Keratinocyte (primary cell): ENCODE data around the gene EPB41L4B.

Source experiments
- EZH2 ChIP-seq: IDR thresholded peaks from one replicate; pipeline ENCODE4 v1.6.1; 2012; ENCODE audit warnings: inconsistent platforms, mild to moderate bottlenecking, low read length, moderate library complexity
- TF ChIP-seq, protein P1 (sequence below), 3 experiments: IDR thresholded peaks in 1 of 3; conservative IDR thresholded peaks in 1 of 3; optimal IDR thresholded peaks in 1 of 3; 2 replicates in 2 of 3; 3 replicates in 1 of 3; pipeline versions ENCODE3 to v1.5.1; 2011; ENCODE audit warnings: low read length in 3 of 3, mild to moderate bottlenecking in 3 of 3, moderate library complexity in 2 of 3, control low read depth in 1 of 3, inconsistent platforms in 1 of 3; ENCODE audit not compliant: insufficient read depth in 2 of 3; ENCODE audit errors: extremely low read depth in 1 of 3

DNA sequence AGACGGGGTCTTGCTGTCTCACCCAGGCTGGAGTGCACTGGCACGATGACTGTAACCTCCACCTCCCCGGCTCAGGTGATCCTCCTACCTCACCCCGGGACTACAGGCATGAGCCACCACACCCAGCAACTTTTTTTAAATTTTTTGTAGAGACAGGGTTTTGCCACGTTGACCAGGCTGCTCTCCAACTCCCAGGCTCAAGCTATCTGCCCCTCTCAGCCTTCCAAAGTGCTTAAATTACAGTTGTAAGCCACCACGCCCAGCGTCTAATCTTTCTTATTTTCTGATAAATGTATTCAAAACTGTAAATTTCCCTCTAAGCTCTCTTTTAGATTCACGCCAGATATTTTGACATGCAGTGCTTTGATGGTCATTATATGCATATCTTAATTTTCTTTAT lies 164.2 kb downstream of the EPB41L4B start:
- TF ChIP-seq, protein P1, sequence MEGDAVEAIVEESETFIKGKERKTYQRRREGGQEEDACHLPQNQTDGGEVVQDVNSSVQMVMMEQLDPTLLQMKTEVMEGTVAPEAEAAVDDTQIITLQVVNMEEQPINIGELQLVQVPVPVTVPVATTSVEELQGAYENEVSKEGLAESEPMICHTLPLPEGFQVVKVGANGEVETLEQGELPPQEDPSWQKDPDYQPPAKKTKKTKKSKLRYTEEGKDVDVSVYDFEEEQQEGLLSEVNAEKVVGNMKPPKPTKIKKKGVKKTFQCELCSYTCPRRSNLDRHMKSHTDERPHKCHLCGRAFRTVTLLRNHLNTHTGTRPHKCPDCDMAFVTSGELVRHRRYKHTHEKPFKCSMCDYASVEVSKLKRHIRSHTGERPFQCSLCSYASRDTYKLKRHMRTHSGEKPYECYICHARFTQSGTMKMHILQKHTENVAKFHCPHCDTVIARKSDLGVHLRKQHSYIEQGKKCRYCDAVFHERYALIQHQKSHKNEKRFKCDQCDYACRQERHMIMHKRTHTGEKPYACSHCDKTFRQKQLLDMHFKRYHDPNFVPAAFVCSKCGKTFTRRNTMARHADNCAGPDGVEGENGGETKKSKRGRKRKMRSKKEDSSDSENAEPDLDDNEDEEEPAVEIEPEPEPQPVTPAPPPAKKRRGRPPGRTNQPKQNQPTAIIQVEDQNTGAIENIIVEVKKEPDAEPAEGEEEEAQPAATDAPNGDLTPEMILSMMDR (optimal IDR thresholded peaks at IDR 0.05 in 1 of 3, IDR thresholded peaks at IDR 0.05 in 1 of 3, conservative IDR thresholded peaks at IDR 0.05 in 1 of 3; ENCODE audit: extremely low read depth in 1 of 3, insufficient read depth in 2 of 3, low read length in 3 of 3): no peak
- no peak for TF ChIP-seq EZH2
